GM10248 (cell line): ENCODE measurements around the gene KRTAP27-1.

Experiments
- CTCF ChIA-PET: fragments of 300-600 bp; sonication (Branson Sonifier 250); formaldehyde crosslinking; extraction: SDS; loops from one replicate; lab custom pipeline; 2021; ENCODE audit warnings: antibody characterized with exemption; lab: Yijun Ruan, JAX
- POLR2A ChIA-PET: fragments of 350-650 bp; sonication (Branson Sonifier 250); formaldehyde crosslinking; extraction: SDS; loops from one replicate; lab custom pipeline; 2020; ENCODE audit warnings: antibody characterized with exemption; lab: Yijun Ruan, JAX
- DNase-seq: peaks from one replicate; pipeline ENCODE4 v3.0.0; 2012; ENCODE audit errors: extremely low spot score
- TF ChIP-seq, protein P1 (sequence below): IDR thresholded peaks from 2 replicates; pipeline ENCODE4 v1.5.1; 2012; ENCODE audit warnings: mild to moderate bottlenecking, low read depth; ENCODE audit errors: extremely low read depth, missing control alignments, control extremely low read depth

The KRTAP27-1 gene

GRCh38 chr21:30337276-30337744 lies at the start of gene KRTAP27-1:
Gene KRTAP27-1, minus strand, starts transcription at chr21:30337694. Its CDS starts 26 bp downstream, at chr21:30337668.
- TF ChIP-seq, protein P1, sequence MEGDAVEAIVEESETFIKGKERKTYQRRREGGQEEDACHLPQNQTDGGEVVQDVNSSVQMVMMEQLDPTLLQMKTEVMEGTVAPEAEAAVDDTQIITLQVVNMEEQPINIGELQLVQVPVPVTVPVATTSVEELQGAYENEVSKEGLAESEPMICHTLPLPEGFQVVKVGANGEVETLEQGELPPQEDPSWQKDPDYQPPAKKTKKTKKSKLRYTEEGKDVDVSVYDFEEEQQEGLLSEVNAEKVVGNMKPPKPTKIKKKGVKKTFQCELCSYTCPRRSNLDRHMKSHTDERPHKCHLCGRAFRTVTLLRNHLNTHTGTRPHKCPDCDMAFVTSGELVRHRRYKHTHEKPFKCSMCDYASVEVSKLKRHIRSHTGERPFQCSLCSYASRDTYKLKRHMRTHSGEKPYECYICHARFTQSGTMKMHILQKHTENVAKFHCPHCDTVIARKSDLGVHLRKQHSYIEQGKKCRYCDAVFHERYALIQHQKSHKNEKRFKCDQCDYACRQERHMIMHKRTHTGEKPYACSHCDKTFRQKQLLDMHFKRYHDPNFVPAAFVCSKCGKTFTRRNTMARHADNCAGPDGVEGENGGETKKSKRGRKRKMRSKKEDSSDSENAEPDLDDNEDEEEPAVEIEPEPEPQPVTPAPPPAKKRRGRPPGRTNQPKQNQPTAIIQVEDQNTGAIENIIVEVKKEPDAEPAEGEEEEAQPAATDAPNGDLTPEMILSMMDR, result no peak
- POLR2A ChIA-PET, result no interaction called here
- CTCF ChIA-PET, result interaction anchor here (1.4 kb wide), 1 partner anchor 9 kb away, joined by 3 read pairs; no protein-coding TSS in a partner anchor
- no peak for DNase-seq

DNA sequence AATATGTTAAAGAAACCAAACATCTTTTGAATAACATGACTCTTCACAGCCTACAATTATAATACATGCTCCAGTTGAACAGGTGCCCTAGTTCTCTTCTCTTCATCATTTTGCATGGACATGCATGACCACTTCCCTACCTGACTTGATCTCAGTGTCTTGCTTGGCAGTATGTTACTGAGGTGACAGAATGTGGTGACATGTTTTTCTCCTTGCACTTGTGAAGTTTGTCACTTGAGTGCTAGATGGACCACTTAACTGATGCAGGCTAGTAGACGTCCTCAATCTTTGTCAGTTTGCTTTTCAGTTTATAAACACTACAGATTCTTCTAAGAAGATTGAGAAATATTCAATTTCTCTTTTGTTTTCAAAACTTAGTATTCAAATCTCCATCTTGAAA lies 44.7 kb upstream of the KRTAP27-1 start:
- CTCF ChIA-PET, result no interaction called here
- POLR2A ChIA-PET, result no interaction called here
- DNase-seq, result no peak
- TF ChIP-seq, protein P1, result no peak

GRCh38 chr21:30372139-30372770 lies 34.8 kb upstream of the KRTAP27-1 start, which contains the start of gene KRTAP13-2:
Gene KRTAP13-2, minus strand, starts transcription at chr21:30372271. Its CDS starts 58 bp downstream, at chr21:30372213.
- ChIA-PET CTCF (interaction anchor here (1.7 kb wide), 1 partner anchor 17 kb away, joined by 5 read pairs; no protein-coding TSS in a partner anchor), POLR2A (no interaction called here)
- TF ChIP-seq, protein P1, result no peak
- no peak for DNase-seq

GRCh38 chr21:30355906-30356305 lies 18.4 kb upstream of the KRTAP27-1 start:
- DNase-seq, result no peak
- TF ChIP-seq, protein P1, result no peak
- POLR2A ChIA-PET, result no interaction called here
- CTCF ChIA-PET, result interaction anchor here (1.2 to 1.5 kb wide), 2 partner anchors 14 to 16 kb away, joined by 3 to 5 read pairs; partner anchors contain the start of gene KRTAP13-2

DNA sequence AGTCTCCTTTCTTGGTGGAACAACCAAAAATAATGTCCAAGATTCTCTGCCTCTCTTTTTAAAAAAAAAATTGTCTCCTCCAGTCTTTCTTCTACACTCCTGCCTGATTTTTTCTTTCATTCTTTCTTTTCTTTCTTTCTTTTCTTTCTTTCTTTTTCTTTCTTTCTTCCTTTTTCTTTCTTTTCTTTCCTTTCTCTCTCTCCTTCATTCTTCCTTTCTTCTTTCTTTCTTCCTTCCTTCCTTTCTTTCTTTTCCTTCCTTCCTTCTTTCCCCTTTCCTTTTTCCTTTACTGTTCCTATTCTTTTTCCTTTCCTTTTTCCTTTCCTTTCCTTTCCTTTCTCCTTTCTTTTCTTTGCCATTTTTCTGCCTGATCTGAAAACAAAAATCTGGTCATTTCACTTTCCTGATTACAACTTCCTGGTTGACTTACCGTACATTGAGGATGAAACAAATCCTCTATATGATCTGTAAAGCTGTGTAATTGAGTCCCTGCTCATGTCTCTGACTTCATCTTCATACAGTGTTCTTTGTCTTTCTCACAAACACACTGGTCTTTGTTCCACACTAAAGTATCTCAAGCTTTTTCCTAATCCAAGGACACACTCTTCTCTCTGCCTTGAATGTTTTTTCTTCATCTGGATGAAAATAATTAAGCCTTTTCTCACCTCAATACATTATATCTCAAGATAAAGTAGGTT lies 17.0 kb upstream of the KRTAP27-1 start:
- TF ChIP-seq, protein P1, result no peak
- CTCF ChIA-PET, result interaction anchor here (1.5 kb wide), 1 partner anchor 17 kb away, joined by 5 read pairs; the partner anchor contains the start of gene KRTAP13-2
- POLR2A ChIA-PET, result no interaction called here
- DNase-seq, result no peak

DNA sequence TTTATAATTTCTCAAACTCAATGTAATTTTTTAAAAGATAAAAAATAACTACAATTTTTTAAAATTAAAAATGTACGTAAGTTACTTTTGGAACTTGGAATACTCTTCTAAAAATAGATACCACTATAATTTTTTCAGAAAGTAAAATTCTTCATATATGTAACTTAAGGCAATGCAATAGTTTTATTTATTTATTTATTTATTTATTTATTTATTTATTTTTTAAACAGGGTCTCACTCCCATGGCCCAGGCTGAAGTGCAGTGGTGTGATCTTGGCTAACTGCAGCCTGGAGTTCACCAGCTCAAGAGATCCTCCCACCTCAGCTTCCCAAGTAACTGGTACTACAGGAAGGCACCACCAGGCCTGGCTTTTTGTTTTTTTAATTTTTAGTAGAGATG lies 14.0 kb upstream of the KRTAP27-1 start:
- TF ChIP-seq, protein P1, result no peak
- DNase-seq, result no peak
- ChIA-PET POLR2A (no interaction called here), CTCF (interaction anchor here (1.2 kb wide), 1 partner anchor 9 kb away, joined by 3 read pairs; no protein-coding TSS in a partner anchor)
